ENCODE results near the gene ATF7.

Gene ATF7

DNA sequence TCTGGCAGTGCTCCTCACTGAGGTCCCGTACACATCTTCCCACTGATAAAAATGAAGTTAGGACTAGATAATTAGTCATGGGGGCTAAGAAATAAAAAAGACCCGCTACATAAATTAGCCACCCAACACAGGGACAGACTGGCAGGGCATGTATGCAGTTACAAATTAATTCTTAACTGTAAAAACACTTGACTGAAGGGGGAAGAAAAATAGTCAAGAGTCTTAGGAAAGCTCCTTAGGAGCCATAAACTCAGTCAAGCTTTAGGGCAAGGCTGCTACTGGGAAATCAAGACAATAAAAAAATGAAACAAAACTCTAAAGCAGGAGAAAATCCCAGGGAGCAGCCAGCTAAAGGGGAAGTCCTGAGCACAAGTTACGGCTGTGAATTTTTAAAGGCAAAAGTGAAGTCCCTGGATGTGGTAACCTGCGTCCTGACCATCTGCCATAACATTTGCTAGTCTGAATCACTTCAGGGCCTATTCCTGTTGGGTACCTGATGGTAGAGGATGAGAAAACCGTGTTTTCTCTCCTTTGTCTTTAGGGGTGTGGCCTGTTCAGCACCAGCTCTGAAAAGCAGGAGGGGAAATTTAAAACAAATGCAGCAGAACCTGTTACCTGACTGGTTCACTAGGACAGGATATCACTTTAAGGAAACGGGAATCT, 111.4 kb downstream of the ATF7 start:
- Histone ChIP-seq H3K27me3 (ENCODE audit: insufficient read depth, low read length, poor library complexity) (no peaks in the 10 kb centered on the region), H2AFZ (ENCODE audit: low read depth, low read length) (no peak overlapping the region), H3K4me3 (ENCODE audit: low read depth in 1 of 2, low read length in 2 of 2) (no peak overlapping the region), H3K4me1 (ENCODE audit: insufficient read depth, low read length) (no peaks in the 10 kb centered on the region), H3K79me2 (ENCODE audit: insufficient read depth, low read length) (no peaks in the 10 kb centered on the region), H3K27ac (ENCODE audit: low read length) (no peak overlapping the region), H3K4me2 (ENCODE audit: insufficient read depth, low read length) (no peak overlapping the region), H4K20me1 (ENCODE audit: insufficient read depth, low read length) (no peaks in the 10 kb centered on the region), H3K9ac (ENCODE audit: low read depth, low read length) (no peak overlapping the region), H3K9me3 (ENCODE audit: insufficient read depth, low read length, severe bottlenecking) (no peaks in the 10 kb centered on the region), H3K36me3 (ENCODE audit: insufficient read depth, low read length) (peaks cover 66% of the 10 kb centered on the region)
- ATAC-seq (ENCODE audit: insufficient read depth, low read depth), result no peak
- TF ChIP-seq, protein P1, sequence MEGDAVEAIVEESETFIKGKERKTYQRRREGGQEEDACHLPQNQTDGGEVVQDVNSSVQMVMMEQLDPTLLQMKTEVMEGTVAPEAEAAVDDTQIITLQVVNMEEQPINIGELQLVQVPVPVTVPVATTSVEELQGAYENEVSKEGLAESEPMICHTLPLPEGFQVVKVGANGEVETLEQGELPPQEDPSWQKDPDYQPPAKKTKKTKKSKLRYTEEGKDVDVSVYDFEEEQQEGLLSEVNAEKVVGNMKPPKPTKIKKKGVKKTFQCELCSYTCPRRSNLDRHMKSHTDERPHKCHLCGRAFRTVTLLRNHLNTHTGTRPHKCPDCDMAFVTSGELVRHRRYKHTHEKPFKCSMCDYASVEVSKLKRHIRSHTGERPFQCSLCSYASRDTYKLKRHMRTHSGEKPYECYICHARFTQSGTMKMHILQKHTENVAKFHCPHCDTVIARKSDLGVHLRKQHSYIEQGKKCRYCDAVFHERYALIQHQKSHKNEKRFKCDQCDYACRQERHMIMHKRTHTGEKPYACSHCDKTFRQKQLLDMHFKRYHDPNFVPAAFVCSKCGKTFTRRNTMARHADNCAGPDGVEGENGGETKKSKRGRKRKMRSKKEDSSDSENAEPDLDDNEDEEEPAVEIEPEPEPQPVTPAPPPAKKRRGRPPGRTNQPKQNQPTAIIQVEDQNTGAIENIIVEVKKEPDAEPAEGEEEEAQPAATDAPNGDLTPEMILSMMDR (IDR thresholded peaks at IDR 0.05; ENCODE audit: borderline replicate concordance, extremely low read depth, low read length, poor library complexity, severe bottlenecking), result no peak
- no peak for TF ChIP-seq EZH2 (IDR thresholded peaks at IDR 0.05; ENCODE audit: borderline replicate concordance, low read depth, low read length, severe bottlenecking)
- DNase-seq, result no peak

DNA sequence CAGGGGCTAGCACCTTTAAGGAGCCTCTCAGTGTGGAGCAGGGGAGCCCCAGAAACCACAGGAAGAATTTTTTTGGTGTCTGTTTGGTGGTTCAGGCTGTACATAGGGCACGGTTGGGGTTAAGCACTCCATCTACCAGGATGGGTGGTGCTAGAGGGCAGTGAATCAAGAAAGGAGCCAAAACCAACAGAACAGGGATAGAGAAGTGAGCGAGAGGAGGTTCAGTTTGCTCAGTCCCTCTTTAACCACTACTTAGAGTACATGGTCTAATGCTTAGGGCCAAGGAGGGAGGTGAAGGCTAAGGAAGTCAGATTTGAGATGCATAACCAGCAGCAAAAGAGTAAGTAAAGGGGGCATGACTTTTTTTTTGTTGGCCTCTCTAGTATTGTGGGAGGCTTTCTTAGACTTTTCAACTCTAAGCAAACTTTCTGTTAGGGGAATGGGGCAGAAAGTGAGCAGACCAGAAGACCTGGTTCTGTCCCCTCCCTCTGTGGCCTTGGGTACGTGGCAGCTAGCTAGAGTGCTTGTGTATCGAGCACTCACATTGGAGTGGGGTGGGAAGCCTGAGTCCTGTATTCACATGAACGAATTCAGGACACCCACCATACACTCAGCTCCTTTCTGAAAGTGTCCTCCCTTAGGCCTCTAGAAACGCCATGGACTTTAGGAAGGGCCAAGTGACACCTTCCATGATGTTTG, 112.3 kb downstream of the ATF7 start:
- Histone ChIP-seq H3K27me3 (ENCODE audit: insufficient read depth, low read length, poor library complexity) (no peaks in the 10 kb centered on the region), H3K4me3 (ENCODE audit: low read depth in 1 of 2, low read length in 2 of 2) (no peak overlapping the region), H3K9me3 (ENCODE audit: insufficient read depth, low read length, severe bottlenecking) (no peaks in the 10 kb centered on the region), H3K79me2 (ENCODE audit: insufficient read depth, low read length) (no peaks in the 10 kb centered on the region), H3K9ac (ENCODE audit: low read depth, low read length) (no peak overlapping the region), H3K4me2 (ENCODE audit: insufficient read depth, low read length) (no peak overlapping the region), H2AFZ (ENCODE audit: low read depth, low read length) (no peak overlapping the region), H3K4me1 (ENCODE audit: insufficient read depth, low read length) (peaks cover 1% of the 10 kb centered on the region), H4K20me1 (ENCODE audit: insufficient read depth, low read length) (no peaks in the 10 kb centered on the region), H3K36me3 (ENCODE audit: insufficient read depth, low read length) (peaks cover 61% of the 10 kb centered on the region), H3K27ac (ENCODE audit: low read length) (no peak overlapping the region)
- DNase-seq, result no peak
- TF ChIP-seq, protein P1 (IDR thresholded peaks at IDR 0.05; ENCODE audit: borderline replicate concordance, extremely low read depth, low read length, poor library complexity, severe bottlenecking), result no peak
- no peak for TF ChIP-seq EZH2 (IDR thresholded peaks at IDR 0.05; ENCODE audit: borderline replicate concordance, low read depth, low read length, severe bottlenecking)
- no peak for ATAC-seq (ENCODE audit: insufficient read depth, low read depth)

DNA sequence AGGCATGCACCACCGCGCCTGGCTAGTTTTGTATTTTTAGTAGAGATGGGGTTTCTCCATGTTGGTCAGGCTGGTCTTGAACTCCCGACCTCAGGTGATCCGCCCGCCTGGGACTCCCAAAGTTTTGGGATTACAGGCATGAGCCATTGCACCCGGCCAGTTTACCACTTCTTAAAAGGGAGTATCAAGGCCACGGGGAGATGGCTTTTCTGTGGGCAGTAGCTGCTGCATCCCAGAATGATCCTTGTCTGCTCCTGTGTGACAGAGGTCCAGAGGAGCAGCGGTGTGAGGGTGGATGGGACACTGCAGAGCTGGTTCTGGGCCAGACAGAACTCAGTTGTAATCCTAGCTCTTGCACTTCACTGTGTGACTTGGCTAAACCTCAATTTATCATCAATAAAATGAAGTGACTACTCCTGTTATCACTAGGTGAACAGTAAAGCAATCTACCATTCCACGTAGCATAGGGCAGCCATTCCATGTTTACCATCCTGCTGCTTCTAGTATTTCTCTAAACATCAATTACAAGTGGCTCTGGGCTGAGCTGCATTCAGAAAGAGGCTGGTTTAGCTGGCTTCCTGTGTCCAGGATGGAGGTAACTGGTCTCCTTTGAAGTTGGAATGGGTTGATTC, 115.9 kb downstream of the ATF7 start:
- H3K4me3 ChIP-seq (ENCODE audit: low read depth in 1 of 2, low read length in 2 of 2), result no peak overlapping the region
- H3K27me3 ChIP-seq (ENCODE audit: insufficient read depth, low read length, poor library complexity), result no peaks in the 10 kb centered on the region
- H3K4me1 ChIP-seq (ENCODE audit: insufficient read depth, low read length), result peaks cover 7% of the 10 kb centered on the region
- H3K4me2 ChIP-seq (ENCODE audit: insufficient read depth, low read length), result no peak overlapping the region
- TF ChIP-seq, protein P1 (IDR thresholded peaks at IDR 0.05; ENCODE audit: borderline replicate concordance, extremely low read depth, low read length, poor library complexity, severe bottlenecking), result no peak
- TF ChIP-seq EZH2 (IDR thresholded peaks at IDR 0.05; ENCODE audit: borderline replicate concordance, low read depth, low read length, severe bottlenecking), result no peak
- H3K79me2 ChIP-seq (ENCODE audit: insufficient read depth, low read length), result no peaks in the 10 kb centered on the region
- no peak overlapping the region for H2AFZ ChIP-seq (ENCODE audit: low read depth, low read length)
- H3K9me3 ChIP-seq (ENCODE audit: insufficient read depth, low read length, severe bottlenecking), result no peaks in the 10 kb centered on the region
- no peak overlapping the region for H3K9ac ChIP-seq (ENCODE audit: low read depth, low read length)
- no peak for ATAC-seq (ENCODE audit: insufficient read depth, low read depth)
- DNase-seq, result no peak
- no peaks in the 10 kb centered on the region for H4K20me1 ChIP-seq (ENCODE audit: insufficient read depth, low read length)
- H3K27ac ChIP-seq (ENCODE audit: low read length), result no peak overlapping the region
- H3K36me3 ChIP-seq (ENCODE audit: insufficient read depth, low read length), result peaks cover 52% of the 10 kb centered on the region

All from DND-41 (cell line).